GM18909 (cell line): Measurements from ENCODE around the gene LRIT1.

ENCODE experiments used
- ATAC-seq: cut with Tn5 transposase; IDR thresholded peaks from one replicate; pipeline ENCODE4 v1.9.1; 2021; ENCODE audit warnings: mild to moderate bottlenecking; ENCODE audit not compliant: unreplicated experiment, poor library complexity

LRIT1 gene

GRCh38 chr10:84195044-84195830 lies 46.1 kb downstream of the LRIT1 start:
- ATAC-seq: peak; percentile 16

DNA sequence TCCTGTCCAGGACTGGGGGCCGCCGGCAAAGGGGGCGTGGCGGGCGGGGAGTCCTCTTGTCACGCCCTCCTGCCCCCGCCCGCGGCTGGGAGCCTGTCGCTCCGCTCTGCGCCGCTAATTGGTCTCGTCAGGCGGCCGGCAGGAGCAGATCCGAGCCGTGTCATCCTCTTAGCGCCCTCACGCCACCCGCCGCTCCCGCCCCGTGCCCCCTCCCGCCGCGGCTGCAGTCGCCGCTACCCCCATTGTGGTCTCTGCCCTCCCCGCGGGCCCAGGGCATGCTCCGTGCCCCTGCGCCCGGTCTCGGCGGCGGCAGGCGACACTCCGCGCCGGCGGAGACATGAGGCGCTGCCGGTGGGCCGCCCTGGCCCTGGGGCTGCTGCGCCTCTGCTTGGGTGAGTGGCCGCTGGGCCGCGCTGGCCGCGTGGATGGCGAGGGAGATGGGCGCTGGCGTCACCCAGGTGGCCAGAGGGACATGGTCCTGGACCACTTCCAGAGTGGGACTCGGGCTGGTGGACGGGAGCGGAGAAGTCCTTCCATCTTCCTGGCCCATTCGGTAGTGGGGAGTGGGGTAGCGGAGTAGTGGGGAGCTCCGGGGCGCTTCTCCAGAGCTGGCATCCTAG lies 46.8 kb downstream of the LRIT1 start, which contains the start of gene CDHR1:
Gene CDHR1 (plus strand): TSS at position 114 of the 620 bp plus-strand sequence. CDS start 224 bp downstream, at position 338.
- ATAC-seq: peak; percentile 81

DNA sequence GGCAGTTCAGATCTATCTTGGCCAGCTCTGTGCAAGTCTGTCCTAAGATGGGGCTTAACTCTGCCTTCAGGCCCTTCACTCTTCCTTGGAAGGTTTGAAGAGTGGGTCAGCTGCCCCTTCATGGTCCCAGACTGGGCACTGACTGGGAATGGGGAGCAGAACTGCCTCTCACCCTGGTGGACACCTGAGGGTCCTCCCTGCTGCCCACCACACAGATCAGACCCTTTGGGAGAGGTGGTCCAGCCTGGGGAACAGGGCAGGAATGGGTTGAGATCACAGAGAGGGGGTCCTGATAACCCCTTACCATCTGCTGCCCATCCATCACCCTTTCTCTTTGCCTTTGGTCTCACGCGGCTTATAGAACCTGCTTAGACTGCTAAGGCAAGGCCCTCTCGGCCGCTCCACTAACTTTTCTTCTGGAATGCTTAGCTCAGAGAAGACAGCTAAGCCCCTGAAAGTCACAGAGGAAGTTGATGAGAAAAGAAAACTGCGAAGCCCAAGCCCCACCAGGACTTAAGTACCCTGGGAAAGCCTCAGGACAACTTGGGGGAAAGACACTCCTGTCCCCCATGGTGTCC lies 47.4 kb downstream of the LRIT1 start:
- ATAC-seq: no peak

DNA sequence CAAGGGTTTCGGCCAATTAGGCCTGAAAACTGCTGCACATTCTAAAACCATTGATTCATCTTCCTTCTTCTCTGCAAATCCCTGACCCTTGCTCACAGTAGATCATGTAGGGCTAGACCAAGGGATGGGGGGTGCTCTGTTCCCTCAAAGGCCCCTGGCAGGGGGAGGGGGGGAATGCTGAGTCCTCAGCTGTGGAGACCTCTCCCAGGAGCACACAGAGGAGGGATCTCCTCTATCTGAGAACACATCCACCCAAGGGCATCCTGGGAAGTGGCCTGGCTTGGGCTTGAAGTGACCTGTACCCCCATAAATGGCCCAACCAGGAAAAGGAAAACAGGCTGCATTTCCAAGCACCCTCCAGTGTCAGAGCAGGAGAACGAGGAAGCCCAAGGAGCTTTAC lies 48.0 kb downstream of the LRIT1 start:
- no peak for ATAC-seq

DNA sequence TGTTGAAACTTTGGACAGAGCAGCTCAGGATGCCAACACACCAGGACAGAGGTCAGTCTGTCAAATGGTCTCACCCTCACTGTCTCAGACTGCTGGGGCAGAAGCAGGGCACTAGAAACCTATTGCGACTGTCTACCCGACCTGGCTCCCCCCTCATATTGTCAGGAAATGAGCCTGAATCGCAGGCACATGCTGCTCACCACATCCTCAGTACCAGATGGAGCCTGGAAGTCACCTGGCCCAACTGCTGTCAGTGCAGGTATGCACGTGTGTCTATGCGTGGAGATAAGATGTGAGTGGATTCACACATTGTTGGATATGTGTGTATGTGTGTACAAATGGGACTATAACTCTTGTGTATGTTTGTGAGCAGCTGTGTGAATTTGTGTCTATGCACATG lies 50.2 kb downstream of the LRIT1 start:
- no peak for ATAC-seq

- ATAC-seq: no peak
These were observed 50.7 kb downstream of the LRIT1 start for GRCh38 chr10:84190621-84191020.

- ATAC-seq: no peak
These were observed 52.5 kb downstream of the LRIT1 start for GRCh38 chr10:84188815-84189214.

DNA sequence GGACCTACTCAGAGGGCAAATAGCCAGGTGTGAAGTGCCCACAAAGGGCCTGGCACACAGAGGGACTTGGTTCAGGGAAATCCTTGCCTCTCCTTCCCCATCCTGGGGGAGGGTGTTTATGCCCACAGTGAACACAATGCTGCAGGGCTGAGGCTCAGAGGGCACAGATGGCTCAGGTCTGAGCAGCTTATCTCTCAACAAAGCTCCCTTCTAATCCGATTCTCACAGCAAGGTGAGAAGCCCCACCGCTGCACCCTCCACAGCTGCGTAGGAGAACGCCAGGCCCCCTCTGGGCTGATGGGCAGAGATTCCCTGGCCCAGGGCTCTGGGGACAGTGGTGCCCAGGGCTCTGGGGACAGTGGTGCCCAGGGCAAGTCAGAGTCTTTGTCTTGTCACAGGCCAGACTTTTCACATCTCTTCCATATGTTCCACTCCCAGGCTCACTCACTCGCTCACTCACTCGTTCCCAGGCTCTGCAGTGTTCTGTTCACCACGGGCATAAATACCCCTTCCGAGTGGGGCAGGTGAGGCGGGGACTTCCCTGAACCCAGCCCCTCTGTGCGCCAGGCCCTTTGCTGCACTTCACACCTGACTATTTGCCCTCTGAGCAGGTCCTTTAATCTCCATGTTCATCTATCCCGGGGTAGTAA lies 55.7 kb downstream of the LRIT1 start:
- ATAC-seq: no peak

- no peak for ATAC-seq
These were observed 56.8 kb downstream of the LRIT1 start for GRCh38 chr10:84184517-84184916.

- no peak for ATAC-seq
These were observed 59.7 kb downstream of the LRIT1 start for GRCh38 chr10:84181631-84182030.
